Mucosa of gallbladder (tissue), 1 donor: ENCODE measurements around the gene CCSER1. TPM values are rescaled to one million over a fixed set of nuclear protein-coding genes. Genes with fewer than 3 reads are reported as not detected.

Source experiments
- DNase-seq: peaks from one replicate; pipeline ENCODE4 v3.0.0-alpha.2; 2020; ENCODE audit warnings: low spot score
- total RNA-seq: library from RNA; stranded (reverse); gene quantifications from one replicate; pipeline ENCODE4 v1.2.1, GENCODE V29; 2021
- donor health status: DM: no; HTN: no; CAD: no.

Gene CCSER1
- total RNA-seq, result 5.4 TPM

- peak; percentile 63 for DNase-seq
These were observed at the start of gene CCSER1 for GRCh38 chr4:90127223-90127705. CCSER1 (plus strand) TSS chr4:90127394.

- DNase-seq, result no peak
These were observed 48.8 kb upstream of the CCSER1 start for GRCh38 chr4:90078440-90078839.

DNA sequence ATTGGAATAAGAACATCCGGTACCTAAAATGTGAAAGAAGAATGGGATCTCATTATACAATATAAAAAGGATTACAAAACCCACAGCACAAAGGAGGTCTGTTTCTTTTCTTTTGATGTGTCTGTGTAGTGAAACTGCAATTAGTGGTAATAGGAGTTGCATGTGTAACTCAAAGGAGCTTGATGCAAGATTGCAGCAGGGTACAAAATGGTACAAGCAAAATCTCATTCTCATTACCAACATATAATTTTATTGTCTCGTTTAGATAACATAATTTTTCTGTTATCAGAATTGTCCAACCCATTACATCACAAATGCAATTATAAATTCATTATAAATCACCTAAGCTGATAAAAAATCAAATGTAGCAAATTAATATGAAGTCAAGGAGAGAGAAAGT, 47.1 kb upstream of the CCSER1 start:
- no peak for DNase-seq

DNA sequence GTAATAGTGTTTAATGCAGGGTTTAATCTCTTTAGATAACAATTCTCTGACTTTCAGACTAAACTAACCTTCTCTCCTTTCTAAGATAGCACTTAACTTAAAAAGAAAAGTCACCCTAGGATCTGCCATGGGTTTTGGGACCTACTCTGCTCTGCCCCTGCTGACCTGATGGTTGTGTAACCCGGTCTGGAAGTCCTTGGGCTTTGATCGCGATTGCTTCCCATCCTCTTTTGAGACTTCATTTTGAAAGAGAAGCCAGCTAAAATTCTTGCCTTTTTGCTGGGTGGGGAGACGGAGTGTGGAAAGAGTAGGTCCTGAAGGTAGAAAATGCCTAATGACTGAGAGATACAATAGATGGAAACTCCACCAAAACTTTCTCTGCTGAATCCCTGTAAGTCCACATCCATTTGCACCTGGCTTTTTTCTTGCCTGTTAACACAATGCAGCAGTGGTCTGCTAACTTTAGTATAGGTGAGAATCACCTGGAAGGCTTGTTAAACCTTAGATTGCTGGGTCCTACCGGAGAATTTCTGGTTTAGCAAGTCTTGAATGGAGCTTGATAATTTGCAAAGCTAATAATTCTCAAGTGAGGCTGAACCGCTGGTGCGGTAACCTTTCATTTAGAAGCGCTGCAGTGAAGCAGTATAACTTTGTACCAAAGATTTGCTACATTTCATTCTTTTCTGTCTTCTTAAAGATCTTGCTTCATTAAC, 45.6 kb upstream of the CCSER1 start:
- DNase-seq, result no peak

DNA sequence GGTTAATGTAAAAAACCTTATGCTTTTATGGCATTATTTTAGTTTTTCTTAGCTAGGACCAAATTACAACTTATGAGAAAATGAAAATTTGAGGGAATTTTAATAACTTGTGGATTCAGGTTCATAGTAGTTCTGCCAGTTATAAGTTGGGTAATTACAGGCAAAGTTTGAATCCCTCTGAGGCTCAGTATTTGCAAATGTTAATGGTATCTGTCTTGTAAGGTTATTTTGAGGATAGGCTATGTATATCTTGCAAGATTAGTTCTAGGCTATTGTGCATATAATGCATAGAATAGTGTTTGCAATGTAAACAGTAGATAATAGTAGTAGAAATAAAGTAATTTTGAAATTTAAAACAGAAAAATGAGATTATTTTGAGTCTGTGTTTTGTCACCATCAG, 44.7 kb upstream of the CCSER1 start:
- no peak for DNase-seq

GRCh38 chr4:90084277-90084966, 42.8 kb upstream of the CCSER1 start:
- no peak for DNase-seq

DNA sequence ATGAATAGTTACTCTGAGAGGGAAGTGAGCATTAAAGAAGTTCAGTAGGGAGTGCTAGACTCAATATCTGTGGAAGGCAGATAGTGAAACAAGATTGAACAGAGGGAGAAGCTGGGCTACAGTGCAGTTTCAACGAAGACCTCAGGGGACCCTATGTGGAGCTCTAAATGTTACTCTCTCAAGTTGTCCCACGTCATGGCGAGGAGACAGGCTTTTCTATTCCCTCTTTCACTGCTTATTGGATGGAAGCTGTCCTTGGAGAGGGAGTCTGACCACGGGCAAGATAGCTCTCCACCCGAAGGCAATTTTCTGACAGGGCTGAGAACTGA, 42.3 kb upstream of the CCSER1 start:
- no peak for DNase-seq

DNA sequence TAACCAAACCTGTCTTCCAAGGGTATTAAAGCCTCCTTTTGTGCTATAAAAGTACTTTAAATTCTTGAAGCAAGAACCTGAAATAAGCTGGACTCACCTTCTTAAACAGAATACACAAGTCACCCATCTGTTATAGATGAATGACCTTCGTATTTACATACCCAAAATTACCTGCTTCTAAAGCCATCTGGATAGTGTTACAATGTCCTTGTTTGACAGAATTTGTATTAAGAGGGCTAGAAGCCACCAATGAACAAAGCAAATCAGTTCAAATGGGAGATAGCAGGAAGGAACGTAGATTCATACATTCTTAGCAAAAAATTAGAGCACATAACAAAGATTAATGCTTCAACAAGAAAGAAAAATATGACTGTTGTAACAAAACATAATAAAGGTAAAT, 33.7 kb upstream of the CCSER1 start:
- no peak for DNase-seq

GRCh38 chr4:90095000-90095399, 32.2 kb upstream of the CCSER1 start:
- no peak for DNase-seq

DNA sequence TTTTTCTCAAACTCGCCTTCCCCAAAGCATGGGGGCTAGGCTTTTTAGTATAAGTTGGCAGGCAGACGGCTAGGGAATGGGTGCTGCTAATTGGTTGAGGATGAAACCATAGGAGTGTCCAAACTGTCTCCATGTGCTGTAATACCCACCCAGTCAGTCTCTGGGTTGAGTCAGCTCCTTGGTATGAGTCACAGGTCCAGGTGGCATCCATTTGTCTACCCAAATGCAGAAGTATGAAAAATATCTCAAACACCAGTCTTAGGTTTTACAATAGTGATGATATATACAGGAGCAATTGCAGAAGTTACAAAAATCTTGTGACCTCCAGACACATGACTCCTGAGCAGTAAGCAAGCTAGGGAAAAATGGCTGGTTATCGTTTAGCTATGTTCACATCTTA, 27.4 kb upstream of the CCSER1 start:
- DNase-seq, result no peak

DNA sequence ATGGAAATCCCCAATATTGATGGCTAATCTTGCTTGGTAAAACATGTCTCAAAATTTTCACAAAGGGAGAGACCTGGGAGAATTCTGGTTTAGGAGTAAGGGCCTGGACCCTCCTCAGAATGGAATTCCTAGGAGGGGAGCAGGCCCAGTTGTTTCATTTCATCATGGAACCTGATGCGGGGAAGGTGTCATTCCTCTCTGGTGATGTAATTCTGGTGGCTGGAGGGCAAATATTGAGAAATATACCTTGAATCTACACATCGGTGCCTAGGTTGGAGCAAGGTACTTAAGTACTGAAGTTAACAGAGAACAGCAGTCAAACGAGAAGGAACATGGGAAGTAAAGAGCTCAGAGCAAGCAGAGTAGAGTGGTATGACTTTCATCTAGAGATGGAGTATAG, 23.2 kb upstream of the CCSER1 start:
- DNase-seq, result no peak

DNA sequence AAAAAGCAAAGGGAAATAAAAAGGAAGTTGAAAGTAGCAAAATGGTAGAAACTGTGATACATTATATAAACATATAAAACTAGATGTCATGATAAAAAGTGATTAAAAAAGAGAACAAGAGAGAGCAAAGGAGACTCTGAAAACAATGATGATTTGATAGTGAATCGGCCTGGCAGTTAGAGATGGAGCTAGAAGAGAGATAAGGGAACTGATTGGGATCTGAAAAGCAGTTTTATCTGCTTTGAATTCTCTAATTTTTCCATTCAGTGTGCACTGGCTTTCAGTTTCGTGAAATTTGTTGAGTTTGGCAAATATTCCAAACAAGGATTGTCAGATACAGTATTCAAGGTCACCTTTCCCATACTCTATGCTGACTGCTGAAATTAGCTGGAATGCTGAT, 21.9 kb upstream of the CCSER1 start:
- no peak for DNase-seq

- no peak for DNase-seq
These were observed 14.5 kb upstream of the CCSER1 start for GRCh38 chr4:90112715-90113114.

- no peak for DNase-seq
These were observed 13.2 kb upstream of the CCSER1 start for GRCh38 chr4:90113881-90114457.

GRCh38 chr4:90118527-90119195, 8.5 kb upstream of the CCSER1 start:
- no peak for DNase-seq

DNA sequence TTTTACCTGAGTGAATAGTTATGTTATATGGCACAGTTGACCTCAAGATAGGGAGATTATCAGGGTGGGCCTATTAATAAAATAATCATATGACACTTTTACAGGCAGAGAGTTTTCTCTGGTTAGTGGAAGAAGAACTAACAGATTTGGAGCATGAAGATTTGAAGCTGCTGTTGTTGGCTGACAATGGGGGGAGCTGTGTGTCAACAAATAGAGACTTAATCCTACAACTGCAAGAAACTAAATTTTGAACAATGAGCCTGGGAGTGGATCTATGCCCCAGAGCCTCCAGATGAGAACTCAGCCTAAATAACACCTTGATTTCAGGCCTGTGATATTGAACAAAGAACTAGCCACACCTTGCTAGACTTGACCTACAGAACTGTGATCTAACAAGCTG, 7.2 kb upstream of the CCSER1 start:
- no peak for DNase-seq

- no peak for DNase-seq
These were observed 6.4 kb upstream of the CCSER1 start for GRCh38 chr4:90120815-90121214.

- no peak for DNase-seq
These were observed 5.4 kb upstream of the CCSER1 start for GRCh38 chr4:90121676-90122354.

GRCh38 chr4:90122355-90122748, 4.8 kb upstream of the CCSER1 start:
- no peak for DNase-seq

- no peak for DNase-seq
These were observed 2.9 kb upstream of the CCSER1 start for GRCh38 chr4:90124276-90124675.

DNA sequence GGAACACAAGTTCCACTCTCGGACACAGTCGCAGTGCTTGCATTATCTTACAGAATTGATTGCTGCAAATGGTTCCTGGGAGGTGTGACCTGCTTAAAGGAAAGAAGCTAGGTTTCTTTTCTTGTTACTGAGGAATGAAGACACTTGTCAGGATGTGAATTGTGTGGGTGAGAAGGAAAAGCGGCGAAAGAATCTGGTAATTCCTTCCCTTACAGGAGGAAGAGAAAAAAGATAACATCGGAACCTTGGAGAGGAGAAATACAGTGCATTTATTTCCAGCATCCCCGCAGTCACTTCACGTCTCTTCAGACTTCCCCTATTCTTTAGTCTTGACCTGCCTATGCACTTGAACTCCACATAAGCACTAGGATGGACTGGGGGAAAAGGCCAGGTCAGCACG, 389 bp upstream of the CCSER1 start:
- no peak for DNase-seq

- DNase-seq, result no peak
These were observed 632 bp downstream of the CCSER1 start for GRCh38 chr4:90127706-90128345.
